NCI-H1105 treated with DMSO at 0.1 percent for 48 hours (cell line): ENCODE data around the gene PCSK9.
"Not testable (repeated sequence)": the region's sequence is repeated elsewhere in the genome, so short reads cannot be mapped to it uniquely, and the experiment has no call there.

ENCODE experiments used
- DNase-seq: peaks from one replicate; lab custom pipeline; 2025; lab: John Stamatoyannopoulos, UW

Gene PCSK9

DNA sequence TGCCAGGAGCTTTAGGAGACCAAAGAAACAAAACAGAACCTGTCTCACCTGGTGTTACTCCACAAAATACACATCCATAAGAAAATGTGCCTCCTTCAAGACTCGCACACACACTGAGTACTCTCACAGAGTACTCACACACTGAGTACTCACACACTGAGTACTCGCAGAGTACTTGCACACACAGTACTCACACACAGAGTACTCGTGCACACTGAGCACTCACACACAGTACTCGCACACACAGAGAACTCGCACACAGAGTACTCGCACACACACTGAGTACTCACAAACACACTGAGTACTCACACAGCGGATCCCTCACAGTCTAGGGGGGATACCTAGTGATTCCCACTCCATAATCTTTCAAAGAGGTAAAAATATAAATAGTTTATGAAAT lies 40.3 kb downstream of the PCSK9 start:
- no peak for DNase-seq

DNA sequence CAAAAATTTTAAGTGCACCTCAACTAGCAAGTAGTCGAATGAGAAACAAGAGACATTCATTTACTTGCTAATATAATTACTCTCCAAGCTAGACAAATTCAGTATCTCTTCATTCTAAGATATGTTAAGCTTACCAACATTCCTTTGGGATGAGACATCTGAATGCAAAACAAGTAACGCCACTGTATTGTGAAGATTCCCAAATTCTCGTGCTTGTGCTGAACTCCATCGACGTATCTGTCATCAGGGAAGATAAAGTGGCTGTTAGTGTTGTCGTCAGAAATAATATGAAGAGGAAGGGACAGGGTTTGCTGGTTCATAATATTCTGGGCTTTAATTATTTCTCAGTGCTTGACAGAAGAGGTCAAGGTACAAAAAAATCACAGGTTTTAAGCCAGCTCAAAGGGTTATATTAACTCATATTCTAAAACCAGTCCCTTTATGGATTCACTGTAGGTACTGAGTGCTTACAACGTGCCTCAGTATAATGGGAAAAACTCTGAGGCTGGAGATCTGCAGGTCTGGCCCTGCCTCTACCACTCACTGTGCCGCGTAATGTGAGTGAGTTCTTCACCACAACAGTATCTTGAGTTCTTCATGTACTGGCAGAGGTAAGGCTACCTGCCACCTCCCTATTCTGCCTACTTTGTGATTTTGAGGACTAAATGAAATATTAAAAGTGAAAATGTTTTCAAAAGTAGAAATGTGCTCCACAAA lies 42.0 kb downstream of the PCSK9 start:
- no peak for DNase-seq

DNA sequence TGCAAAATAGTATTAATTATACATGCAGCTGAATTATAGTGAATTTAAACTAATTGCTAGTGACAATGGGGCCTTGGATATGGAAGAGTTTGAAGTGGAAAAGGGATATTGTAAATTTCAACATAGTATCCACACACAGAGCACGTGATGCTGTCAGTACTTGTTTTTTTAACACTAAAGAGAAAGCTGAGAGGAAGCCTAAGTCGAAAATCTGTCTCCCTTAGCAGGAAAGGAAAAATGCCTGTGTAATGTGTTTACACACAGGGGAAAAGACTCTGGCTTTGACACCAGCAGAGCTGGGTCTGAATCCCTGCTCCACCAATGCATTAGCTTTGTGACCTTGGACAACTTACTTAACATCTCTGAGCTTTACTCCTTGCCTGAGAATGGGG lies 42.6 kb downstream of the PCSK9 start:
- no peak for DNase-seq

DNA sequence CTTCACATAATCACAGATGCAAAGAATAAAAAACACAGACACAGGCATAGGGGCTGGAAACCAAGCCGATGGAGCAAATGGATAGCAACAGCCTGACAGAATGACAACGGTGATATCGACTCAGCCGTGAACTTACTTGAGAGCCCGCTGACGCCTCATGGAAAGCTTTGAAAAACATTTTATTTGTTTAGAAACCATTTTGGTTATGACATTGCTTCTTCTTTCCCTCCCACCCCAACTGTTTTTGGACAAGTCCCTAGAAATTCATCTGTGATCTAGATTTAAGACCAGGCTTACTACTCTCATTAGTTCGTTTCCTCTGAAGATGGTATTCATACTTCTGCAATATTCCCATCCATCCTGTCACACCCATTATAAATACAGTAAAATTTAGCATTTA lies 44.9 kb downstream of the PCSK9 start:
- DNase-seq: no peak

DNA sequence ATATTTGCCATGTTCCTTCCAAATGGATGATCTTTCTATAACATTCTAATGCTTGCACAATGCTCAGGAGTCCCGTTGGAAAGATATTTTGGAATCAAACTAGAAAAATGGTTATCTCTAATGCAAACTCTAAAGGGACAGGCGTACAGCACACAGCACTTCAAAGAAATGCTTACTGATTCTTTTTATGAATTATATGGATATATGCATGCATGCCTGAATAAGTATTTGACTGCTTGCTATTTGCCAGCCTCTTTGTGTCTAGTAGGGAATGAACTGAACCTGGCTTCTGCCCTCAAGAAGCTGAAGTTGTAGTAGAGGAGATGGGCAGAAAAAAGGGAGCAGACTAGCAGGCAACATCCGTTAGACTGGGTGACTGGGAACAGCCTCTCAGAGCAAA lies 48.1 kb downstream of the PCSK9 start:
- no peak for DNase-seq

DNA sequence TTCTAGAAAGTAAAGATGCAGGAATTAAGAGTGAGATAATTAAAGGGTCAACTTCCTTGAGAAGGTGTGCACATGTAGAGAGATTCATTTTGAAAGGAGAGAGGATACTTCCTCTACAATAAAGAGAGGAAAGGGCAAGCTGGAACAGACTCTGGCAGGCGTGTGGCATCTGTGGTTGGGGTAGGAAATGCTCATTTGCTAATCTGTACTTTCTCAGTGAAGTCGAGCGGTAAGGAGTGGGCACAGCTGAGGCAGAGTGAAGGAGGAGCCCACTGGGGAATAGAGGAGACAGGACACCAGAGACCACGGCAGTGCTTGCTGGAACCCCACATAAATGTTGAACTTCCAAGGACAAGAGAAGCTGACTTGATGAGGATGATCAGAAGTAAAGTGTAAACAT lies 49.1 kb downstream of the PCSK9 start:
- no peak for DNase-seq

DNA sequence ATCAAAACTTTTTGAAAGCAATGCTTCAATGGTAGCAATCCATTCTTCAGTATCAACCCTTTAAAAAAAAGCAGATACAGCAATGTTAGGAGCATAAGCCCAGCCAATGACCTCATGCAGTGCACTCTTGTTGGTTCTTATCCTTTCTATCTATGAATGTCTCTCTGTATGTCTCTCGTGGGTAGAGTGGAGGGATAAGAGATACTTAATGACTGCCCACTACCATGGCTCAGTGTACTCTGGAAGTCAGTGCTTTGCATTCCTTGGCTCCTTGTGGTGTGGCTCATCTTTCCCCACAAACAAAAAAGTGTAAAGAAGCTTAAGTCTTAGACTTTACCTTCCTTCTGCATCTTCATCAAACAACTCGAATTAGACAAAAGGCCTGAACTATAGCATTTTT lies 50.3 kb downstream of the PCSK9 start:
- DNase-seq: no peak

DNA sequence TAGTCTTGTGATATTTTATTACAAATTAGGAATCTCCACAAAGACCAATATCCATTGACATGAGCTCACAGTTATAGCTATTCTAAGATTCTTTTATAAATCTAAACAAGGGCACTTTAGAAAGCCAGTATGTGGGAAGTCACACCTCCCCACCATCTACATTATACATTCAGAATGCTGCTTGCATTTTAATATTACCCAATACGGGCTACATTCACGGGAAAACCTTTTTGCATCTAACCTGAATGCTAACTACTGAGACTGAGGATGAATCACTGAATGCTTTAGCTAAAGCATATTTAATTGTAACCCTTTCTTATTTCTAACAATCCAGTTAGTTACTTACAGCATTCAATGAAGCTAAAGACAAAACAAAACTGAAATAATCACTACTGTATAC lies 53.1 kb downstream of the PCSK9 start:
- DNase-seq: no peak

DNA sequence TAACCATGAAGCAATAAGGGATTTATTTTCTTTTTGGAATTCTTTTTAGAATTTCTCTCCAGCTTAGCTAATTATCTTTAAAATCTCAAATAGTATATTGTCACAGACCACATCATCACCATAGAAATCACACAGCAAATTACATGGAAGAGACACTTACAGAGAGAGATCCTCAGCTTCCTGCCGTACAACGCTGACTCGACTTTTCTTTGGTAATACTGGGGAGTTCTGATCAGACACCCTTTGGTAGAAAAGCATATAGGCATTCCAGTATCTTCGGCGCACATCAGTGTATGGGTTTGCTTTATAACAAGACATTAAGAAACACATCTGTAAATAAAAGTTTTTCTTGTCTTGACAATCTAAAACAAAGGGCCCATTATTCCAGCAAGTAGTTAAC lies 55.7 kb downstream of the PCSK9 start:
- no peak for DNase-seq

DNA sequence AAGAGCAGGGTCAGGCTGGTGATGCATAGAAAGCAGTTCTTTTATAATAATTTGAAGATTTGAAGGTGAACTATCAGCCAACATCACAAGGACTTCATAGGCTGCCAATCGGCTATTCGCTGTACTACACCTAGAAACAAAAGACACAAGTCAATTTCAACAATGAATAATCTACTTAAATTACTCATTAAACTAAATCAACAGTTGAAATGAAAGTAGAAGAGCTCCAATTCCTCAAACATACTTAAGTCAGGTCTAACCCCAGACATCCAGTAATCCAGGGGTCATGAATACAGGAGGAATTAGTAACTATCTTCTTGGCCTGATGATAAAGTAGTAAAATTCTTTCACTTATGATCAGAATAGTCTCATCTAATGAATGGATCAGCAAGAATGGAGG lies 64.5 kb downstream of the PCSK9 start:
- DNase-seq: no peak

DNA sequence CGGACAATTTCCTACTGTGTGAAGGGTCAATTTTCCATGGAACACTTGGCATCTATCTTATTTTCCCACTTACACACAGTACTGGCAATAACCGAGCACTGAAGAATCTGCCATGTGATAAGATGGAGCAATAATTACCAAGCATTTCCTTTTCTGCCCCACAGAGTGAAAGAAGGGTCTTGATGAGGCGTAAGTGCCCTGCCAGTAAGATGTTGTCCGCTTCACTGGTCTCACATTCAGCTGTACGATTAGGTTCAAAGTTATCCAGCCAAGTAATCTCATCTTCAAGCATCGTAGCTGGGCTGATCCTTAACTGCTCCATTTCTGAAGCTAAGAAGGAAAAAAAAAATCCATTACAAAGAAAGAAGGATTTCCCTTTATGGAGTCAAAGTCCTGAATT lies 67.8 kb downstream of the PCSK9 start:
- DNase-seq: no peak

DNA sequence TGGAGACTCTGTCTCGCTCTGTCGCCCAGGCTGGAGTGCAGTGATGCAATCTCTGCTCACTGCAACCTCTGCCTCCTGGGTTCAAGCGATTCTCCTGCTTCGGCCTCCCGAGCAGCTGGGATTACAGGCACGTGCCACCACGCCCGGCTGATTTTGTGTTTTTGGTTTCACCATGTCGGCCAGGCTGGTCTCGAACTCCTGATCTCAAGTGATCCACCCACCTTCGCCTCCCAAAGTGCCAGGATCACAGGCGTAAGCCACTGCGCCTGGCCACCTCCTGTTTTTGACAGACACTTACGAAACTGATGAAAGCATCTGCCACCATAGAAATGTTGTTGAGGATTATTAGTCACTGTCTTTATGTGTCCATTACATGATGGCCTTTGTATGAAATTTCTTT lies 69.7 kb downstream of the PCSK9 start:
- not testable (repeated sequence) for DNase-seq
